ENCODE results near the gene HNRNPCL1. TPM values are rescaled to one million over a fixed set of nuclear protein-coding genes. Genes with fewer than 3 reads are reported as not detected.

HNRNPCL1 gene
- total RNA-seq, 1 donor from 2014 or later: not detected

GRCh38 chr1:12799730-12800129, 48.8 kb downstream of the HNRNPCL1 start:
- no peaks in the 10 kb centered on the region for H3K4me1 Mint-ChIP-seq (ENCODE audit: low read depth)
- peaks cover 1% of the 10 kb centered on the region for H3K9me3 Mint-ChIP-seq
- H3K36me3 Mint-ChIP-seq (ENCODE audit: low read depth): no peaks in the 10 kb centered on the region
- DNase-seq (ENCODE audit: low spot score): no peak
- intact Hi-C loops (cut with micrococcal nuclease): no loop called here
- no peak overlapping the region for H3K4me3 Mint-ChIP-seq (ENCODE audit: low read depth)
- no peak overlapping the region for H3K27ac Mint-ChIP-seq
- H3K27me3 Mint-ChIP-seq (ENCODE audit: low read depth): no peaks in the 10 kb centered on the region

GRCh38 chr1:12798911-12799310, 49.6 kb downstream of the HNRNPCL1 start:
- Mint-ChIP-seq H3K36me3 (ENCODE audit: low read depth) (no peaks in the 10 kb centered on the region), H3K27me3 (ENCODE audit: low read depth) (no peaks in the 10 kb centered on the region), H3K4me3 (ENCODE audit: low read depth) (no peak overlapping the region), H3K27ac (no peak overlapping the region), H3K9me3 (no peaks in the 10 kb centered on the region), H3K4me1 (ENCODE audit: low read depth) (no peaks in the 10 kb centered on the region)
- DNase-seq (ENCODE audit: low spot score): no peak
- intact Hi-C loops (cut with micrococcal nuclease): no loop called here

Other genes starting within 250 kb of the HNRNPCL1 start
- 93.6 and 95.2 TPM in 2 replicates for gene DHRS3, start 230.5 kb downstream of the HNRNPCL1 start, total RNA-seq
- not detected in 2 replicates for gene AADACL4, start 204.6 kb downstream of the HNRNPCL1 start, total RNA-seq
- gene AADACL3, start 132.6 kb downstream of the HNRNPCL1 start, total RNA-seq: not detected in 2 replicates
- not detected in 2 replicates for gene CFAP107, start 102.5 kb downstream of the HNRNPCL1 start, total RNA-seq
- not detected in 2 replicates for gene PRAMEF12, start 75.0 kb downstream of the HNRNPCL1 start, total RNA-seq
- gene PRAMEF1, start 57.3 kb downstream of the HNRNPCL1 start, total RNA-seq: not detected in 2 replicates
- not detected in 2 replicates for gene PRAMEF11, start 17.3 kb downstream of the HNRNPCL1 start, total RNA-seq
- gene PRAMEF2, start 8.4 kb upstream of the HNRNPCL1 start, total RNA-seq: not detected in 2 replicates
- gene PRAMEF4, start 37.5 kb upstream of the HNRNPCL1 start, total RNA-seq: not detected in 2 replicates
- gene PRAMEF10, start 49.5 kb upstream of the HNRNPCL1 start, total RNA-seq: not detected in 2 replicates
- gene PRAMEF7, start 67.9 kb upstream of the HNRNPCL1 start, total RNA-seq: not detected in 2 replicates
- gene PRAMEF6, start 98.9 kb upstream of the HNRNPCL1 start, total RNA-seq: not detected in 2 replicates
- gene PRAMEF27, start 207.9 kb upstream of the HNRNPCL1 start, total RNA-seq: not detected in 2 replicates
- gene HNRNPCL3, start 212.0 kb upstream of the HNRNPCL1 start, total RNA-seq: not detected in 2 replicates
- gene PRAMEF25, start 222.1 kb upstream of the HNRNPCL1 start, total RNA-seq: not detected in 2 replicates